OCI-LY3 (cell line): Measurements from ENCODE around the gene SPNS3.

Experiments
- EZH2phosphoT487 ChIP-seq: fragments of 200-600 bp; shearing (Covaris generic); IDR thresholded peaks from 2 replicates; pipeline ENCODE4 v1.6.1; 2018; ENCODE audit warnings: antibody characterized with exemption, mixed run types, low read depth
- TF ChIP-seq, protein P1 (sequence below): fragments of 200-600, 300-600 bp; sonication (generic); IDR thresholded peaks from 2 replicates; pipeline ENCODE4 v1.5.1; 2014; ENCODE audit warnings: antibody characterized with exemption, low read length, low read depth

DNA sequence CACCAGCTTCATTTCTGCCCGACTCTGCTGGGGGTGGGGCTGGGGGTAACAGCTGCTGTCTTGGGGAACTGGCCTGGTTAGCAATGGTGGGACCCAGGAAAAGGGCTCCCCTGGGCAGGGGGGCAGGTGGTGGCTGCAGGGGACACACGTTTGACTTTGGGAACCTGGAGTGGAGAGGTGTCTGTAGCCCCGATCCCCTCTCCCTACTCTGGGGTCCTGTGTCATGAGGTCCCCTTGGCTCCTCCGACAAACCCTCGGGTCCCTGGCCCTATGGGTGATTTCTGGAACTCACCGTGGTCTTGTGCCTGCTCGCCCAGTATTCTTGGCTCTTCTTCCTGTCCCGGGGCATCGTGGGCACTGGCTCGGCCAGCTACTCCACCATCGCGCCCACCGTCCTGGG lies 12.0 kb downstream of the SPNS3 start:
- TF ChIP-seq, protein P1, sequence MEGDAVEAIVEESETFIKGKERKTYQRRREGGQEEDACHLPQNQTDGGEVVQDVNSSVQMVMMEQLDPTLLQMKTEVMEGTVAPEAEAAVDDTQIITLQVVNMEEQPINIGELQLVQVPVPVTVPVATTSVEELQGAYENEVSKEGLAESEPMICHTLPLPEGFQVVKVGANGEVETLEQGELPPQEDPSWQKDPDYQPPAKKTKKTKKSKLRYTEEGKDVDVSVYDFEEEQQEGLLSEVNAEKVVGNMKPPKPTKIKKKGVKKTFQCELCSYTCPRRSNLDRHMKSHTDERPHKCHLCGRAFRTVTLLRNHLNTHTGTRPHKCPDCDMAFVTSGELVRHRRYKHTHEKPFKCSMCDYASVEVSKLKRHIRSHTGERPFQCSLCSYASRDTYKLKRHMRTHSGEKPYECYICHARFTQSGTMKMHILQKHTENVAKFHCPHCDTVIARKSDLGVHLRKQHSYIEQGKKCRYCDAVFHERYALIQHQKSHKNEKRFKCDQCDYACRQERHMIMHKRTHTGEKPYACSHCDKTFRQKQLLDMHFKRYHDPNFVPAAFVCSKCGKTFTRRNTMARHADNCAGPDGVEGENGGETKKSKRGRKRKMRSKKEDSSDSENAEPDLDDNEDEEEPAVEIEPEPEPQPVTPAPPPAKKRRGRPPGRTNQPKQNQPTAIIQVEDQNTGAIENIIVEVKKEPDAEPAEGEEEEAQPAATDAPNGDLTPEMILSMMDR = no peak
- TF ChIP-seq EZH2phosphoT487 = no peak
